ENCODE measurements around the gene MCC.

MCC gene

GRCh38 chr5:113025596-113025995 is 462.7 kb downstream of the MCC start:
- no peak overlapping the region for H3K9ac ChIP-seq (ENCODE audit: low read depth, low read length)
- no peak overlapping the region for H3K4me3 ChIP-seq (ENCODE audit: low read length)
- peaks cover 8% of the 10 kb centered on the region for H3K4me1 ChIP-seq (ENCODE audit: insufficient read depth, low read length)
- H3K27me3 ChIP-seq (ENCODE audit: insufficient read depth, low read length): no peaks in the 10 kb centered on the region
- H3K9me3 ChIP-seq (ENCODE audit: insufficient read depth, low read depth, low read length): no peaks in the 10 kb centered on the region
- no peak overlapping the region for H3K27ac ChIP-seq (ENCODE audit: low read length)
- peaks cover 73% of the 10 kb centered on the region for H3K36me3 ChIP-seq (ENCODE audit: insufficient read depth, low read depth, low read length)

- no peak overlapping the region for H3K27ac ChIP-seq (ENCODE audit: low read length)
- H3K9ac ChIP-seq (ENCODE audit: low read depth, low read length): no peak overlapping the region
- no peak overlapping the region for H3K4me3 ChIP-seq (ENCODE audit: low read length)
- peaks cover 78% of the 10 kb centered on the region for H3K36me3 ChIP-seq (ENCODE audit: insufficient read depth, low read depth, low read length)
- no peaks in the 10 kb centered on the region for H3K9me3 ChIP-seq (ENCODE audit: insufficient read depth, low read depth, low read length)
- H3K4me1 ChIP-seq (ENCODE audit: insufficient read depth, low read length): no peaks in the 10 kb centered on the region
- H3K27me3 ChIP-seq (ENCODE audit: insufficient read depth, low read length): no peaks in the 10 kb centered on the region
These were observed 464.1 kb downstream of the MCC start for GRCh38 chr5:113024076-113024697.

- Histone ChIP-seq H3K27me3 (ENCODE audit: insufficient read depth, low read length) (no peaks in the 10 kb centered on the region), H3K4me1 (ENCODE audit: insufficient read depth, low read length) (no peaks in the 10 kb centered on the region), H3K4me3 (ENCODE audit: low read length) (no peak overlapping the region), H3K27ac (ENCODE audit: low read length) (no peak overlapping the region), H3K9ac (ENCODE audit: low read depth, low read length) (no peak overlapping the region), H3K36me3 (ENCODE audit: insufficient read depth, low read depth, low read length) (peaks cover 66% of the 10 kb centered on the region), H3K9me3 (ENCODE audit: insufficient read depth, low read depth, low read length) (no peaks in the 10 kb centered on the region)
These were observed 465.6 kb downstream of the MCC start for GRCh38 chr5:113022661-113023060.

- Histone ChIP-seq H3K9me3 (ENCODE audit: insufficient read depth, low read depth, low read length) (no peaks in the 10 kb centered on the region), H3K9ac (ENCODE audit: low read depth, low read length) (no peak overlapping the region), H3K27me3 (ENCODE audit: insufficient read depth, low read length) (no peaks in the 10 kb centered on the region), H3K4me3 (ENCODE audit: low read length) (no peak overlapping the region), H3K4me1 (ENCODE audit: insufficient read depth, low read length) (no peaks in the 10 kb centered on the region), H3K27ac (ENCODE audit: low read length) (no peak overlapping the region), H3K36me3 (ENCODE audit: insufficient read depth, low read depth, low read length) (peaks cover 59% of the 10 kb centered on the region)
These were observed 467.6 kb downstream of the MCC start for GRCh38 chr5:113020461-113021273.

GRCh38 chr5:113017881-113018635 is 470.2 kb downstream of the MCC start:
- H3K27me3 ChIP-seq (ENCODE audit: insufficient read depth, low read length): no peaks in the 10 kb centered on the region
- peaks cover 68% of the 10 kb centered on the region for H3K36me3 ChIP-seq (ENCODE audit: insufficient read depth, low read depth, low read length)
- H3K4me1 ChIP-seq (ENCODE audit: insufficient read depth, low read length): no peaks in the 10 kb centered on the region

GRCh38 chr5:113005454-113005853 is 482.8 kb downstream of the MCC start:
- H3K27ac ChIP-seq (ENCODE audit: low read length): no peak overlapping the region
- no peak overlapping the region for H3K9ac ChIP-seq (ENCODE audit: low read depth, low read length)
- no peaks in the 10 kb centered on the region for H3K27me3 ChIP-seq (ENCODE audit: insufficient read depth, low read length)
- no peak overlapping the region for H3K4me3 ChIP-seq (ENCODE audit: low read length)
- H3K4me1 ChIP-seq (ENCODE audit: insufficient read depth, low read length): no peaks in the 10 kb centered on the region
- no peaks in the 10 kb centered on the region for H3K9me3 ChIP-seq (ENCODE audit: insufficient read depth, low read depth, low read length)
- H3K36me3 ChIP-seq (ENCODE audit: insufficient read depth, low read depth, low read length): peaks cover 91% of the 10 kb centered on the region

More at GRCh38 chr5:113017881-113018635, 470.2 kb downstream of the MCC start:
- no peak overlapping the region for H3K4me3 ChIP-seq (ENCODE audit: low read length)
- no peak overlapping the region for H3K9ac ChIP-seq (ENCODE audit: low read depth, low read length)
- H3K9me3 ChIP-seq (ENCODE audit: insufficient read depth, low read depth, low read length): no peaks in the 10 kb centered on the region
- no peak overlapping the region for H3K27ac ChIP-seq (ENCODE audit: low read length)

GRCh38 chr5:113003763-113004162 is 484.5 kb downstream of the MCC start:
- Histone ChIP-seq H3K36me3 (ENCODE audit: insufficient read depth, low read depth, low read length) (peaks cover 82% of the 10 kb centered on the region), H3K9ac (ENCODE audit: low read depth, low read length) (no peak overlapping the region), H3K9me3 (ENCODE audit: insufficient read depth, low read depth, low read length) (no peaks in the 10 kb centered on the region), H3K27ac (ENCODE audit: low read length) (no peak overlapping the region), H3K27me3 (ENCODE audit: insufficient read depth, low read length) (no peaks in the 10 kb centered on the region), H3K4me1 (ENCODE audit: insufficient read depth, low read length) (no peaks in the 10 kb centered on the region), H3K4me3 (ENCODE audit: low read length) (no peak overlapping the region)

GRCh38 chr5:113002423-113002822 is 485.8 kb downstream of the MCC start:
- Histone ChIP-seq H3K36me3 (ENCODE audit: insufficient read depth, low read depth, low read length) (peaks cover 79% of the 10 kb centered on the region), H3K9me3 (ENCODE audit: insufficient read depth, low read depth, low read length) (no peaks in the 10 kb centered on the region), H3K4me3 (ENCODE audit: low read length) (no peak overlapping the region), H3K27me3 (ENCODE audit: insufficient read depth, low read length) (no peaks in the 10 kb centered on the region), H3K9ac (ENCODE audit: low read depth, low read length) (no peak overlapping the region), H3K27ac (ENCODE audit: low read length) (no peak overlapping the region), H3K4me1 (ENCODE audit: insufficient read depth, low read length) (peaks cover 3% of the 10 kb centered on the region; the same call in 1 of the 2 replicates)

GRCh38 chr5:113000466-113000865 is 487.8 kb downstream of the MCC start:
- no peak overlapping the region for H3K27ac ChIP-seq (ENCODE audit: low read length)
- H3K9ac ChIP-seq (ENCODE audit: low read depth, low read length): no peak overlapping the region
- no peaks in the 10 kb centered on the region for H3K27me3 ChIP-seq (ENCODE audit: insufficient read depth, low read length)
- H3K9me3 ChIP-seq (ENCODE audit: insufficient read depth, low read depth, low read length): no peaks in the 10 kb centered on the region
- no peak overlapping the region for H3K4me3 ChIP-seq (ENCODE audit: low read length)
- H3K4me1 ChIP-seq (ENCODE audit: insufficient read depth, low read length): peaks cover 7% of the 10 kb centered on the region
- H3K36me3 ChIP-seq (ENCODE audit: insufficient read depth, low read depth, low read length): peaks cover 83% of the 10 kb centered on the region

- Histone ChIP-seq H3K27ac (ENCODE audit: low read length) (no peak overlapping the region), H3K27me3 (ENCODE audit: insufficient read depth, low read length) (no peaks in the 10 kb centered on the region), H3K36me3 (ENCODE audit: insufficient read depth, low read depth, low read length) (peaks cover 69% of the 10 kb centered on the region), H3K9ac (ENCODE audit: low read depth, low read length) (no peak overlapping the region), H3K9me3 (ENCODE audit: insufficient read depth, low read depth, low read length) (no peaks in the 10 kb centered on the region), H3K4me3 (ENCODE audit: low read length) (no peak overlapping the region), H3K4me1 (ENCODE audit: insufficient read depth, low read length) (peaks cover 7% of the 10 kb centered on the region)
These were observed 490.0 kb downstream of the MCC start for GRCh38 chr5:112998296-112998695.

GRCh38 chr5:112996830-112997374 is 491.4 kb downstream of the MCC start:
- peaks cover 69% of the 10 kb centered on the region for H3K36me3 ChIP-seq (ENCODE audit: insufficient read depth, low read depth, low read length)
- no peak overlapping the region for H3K9ac ChIP-seq (ENCODE audit: low read depth, low read length)

More at GRCh38 chr5:112996830-112997374, 491.4 kb downstream of the MCC start:
- Histone ChIP-seq H3K9me3 (ENCODE audit: insufficient read depth, low read depth, low read length) (no peaks in the 10 kb centered on the region), H3K4me1 (ENCODE audit: insufficient read depth, low read length) (peaks cover 7% of the 10 kb centered on the region), H3K27ac (ENCODE audit: low read length) (no peak overlapping the region), H3K4me3 (ENCODE audit: low read length) (no peak overlapping the region), H3K27me3 (ENCODE audit: insufficient read depth, low read length) (no peaks in the 10 kb centered on the region)
